HCT116 (cell line): ENCODE measurements around the gene COX8A. TPM values are rescaled to one million over a fixed set of nuclear protein-coding genes. Genes with fewer than 3 reads are reported as not detected.

Experiments
- ATAC-seq: fragments of 200-7000 bp; cut with Tn5 transposase; 2 replicates; pipeline ENCODE4 v1.9.1; 2020; ENCODE audit warnings: mild to moderate bottlenecking, moderate library complexity
- Bru-seq: library from RNA; stranded (reverse); fragments of 400-500 nt; gene quantifications from one replicate; lab custom pipeline; 2021; lab: Mats Ljungman, UMichigan
- BruChase-seq, 2 experiments: library from RNA; stranded (reverse); fragments of 400-500 nt; gene quantifications; one replicate each; lab custom pipeline; 2021; lab: Mats Ljungman, UMichigan
- BruUV-seq: library from RNA; stranded (reverse); fragments of 400-500 nt; replicated peaks from 2 replicates; lab custom pipeline; 2021; lab: Mats Ljungman, UMichigan
- CTCF ChIA-PET: fragments of 300-600 bp; sonication (Branson Sonifier 250); formaldehyde crosslinking; loops from one replicate; lab custom pipeline; 2021; ENCODE audit warnings: antibody characterized with exemption; lab: Charles Lee
- POLR2A ChIA-PET: fragments of 300-600, 350-600 bp; sonication (Branson Sonifier 250); formaldehyde crosslinking; loops from one replicate; lab custom pipeline; 2021; ENCODE audit warnings: antibody characterized with exemption; lab: Charles Lee
- RAD21 ChIA-PET, 2 experiments: fragments of 300-600 bp; sonication (Branson Sonifier 250); formaldehyde crosslinking; loops; one replicate each; lab custom pipeline; 2023; ENCODE audit warnings: low total read pairs in 2 of 2; ENCODE audit not compliant: uncharacterized antibody in 2 of 2, unreplicated experiment in 2 of 2, low non-redundant PET in 1 of 2; lab: Charles Lee
- DNase-seq: peaks from one replicate; pipeline ENCODE4 v3.0.0-alpha.2; 2010; ENCODE audit warnings: low read depth, low spot score
- H2AFZ ChIP-seq: fragments of 200-600 bp; shearing (Covaris generic), sonication (generic); 2 replicates; pipeline ENCODE4 v1.6.1; 2017; ENCODE audit warnings: low read depth, mixed run types, mixed read lengths, antibody characterized with exemption, low read length; ENCODE audit not compliant: poor library complexity, severe bottlenecking
- H3K27ac ChIP-seq: 2 replicates; pipeline ENCODE4 v1.5.1; 2012; ENCODE audit warnings: low read depth, low read length
- H3K27me3 ChIP-seq: fragments of 200-600 bp; sonication (generic); 2 replicates; pipeline ENCODE4 v1.6.1; 2016; ENCODE audit warnings: mixed run types, low read length, mixed read lengths; ENCODE audit not compliant: insufficient read depth
- H3K36me3 ChIP-seq, 2 experiments: fragments of 200-500 bp in 1 of 2; fragments of 200-600 bp in 1 of 2; sonication (Bioruptor generic) in 1 of 2; sonication (generic) in 1 of 2; 2 replicates each; pipeline versions ENCODE4 v1.5.1 to v1.6.1; 2014 to 2016; ENCODE audit warnings: low read length in 2 of 2, inconsistent platforms in 1 of 2, mixed read lengths in 1 of 2, mixed run types in 1 of 2; ENCODE audit not compliant: insufficient read depth in 2 of 2, control insufficient read depth in 1 of 2
- H3K4me1 ChIP-seq, 2 experiments: fragments of 200-600 bp in 1 of 2; sonication (generic) in 1 of 2; 2 replicates each; pipeline versions ENCODE4 v1.5.1 to v1.6.1; 2012 to 2017; ENCODE audit warnings: low read length in 2 of 2, inconsistent platforms in 1 of 2, mild to moderate bottlenecking in 1 of 2, mixed read lengths in 1 of 2, mixed run types in 1 of 2, moderate library complexity in 1 of 2; ENCODE audit not compliant: insufficient read depth in 2 of 2, control insufficient read depth in 1 of 2
- H3K4me2 ChIP-seq: fragments of 200-600 bp; sonication (generic); 2 replicates; pipeline ENCODE4 v1.6.1; 2017; ENCODE audit warnings: mixed run types, low read length, mixed read lengths
- H3K4me3 ChIP-seq, 2 experiments: fragments of 200-600 bp in 1 of 2; sonication (generic) in 1 of 2; replicated peaks in 1 of 2; 2 replicates each; pipeline ENCODE4 v1.5.1; 2011 to 2016; ENCODE audit warnings: low read length in 2 of 2, control low read depth in 1 of 2, low read depth in 1 of 2, mild to moderate bottlenecking in 1 of 2, mixed read lengths in 1 of 2, mixed run types in 1 of 2
- H3K79me2 ChIP-seq: fragments of 200-600 bp; sonication (generic); 2 replicates; pipeline ENCODE4 v1.6.1; 2017; ENCODE audit warnings: mild to moderate bottlenecking, mixed run types, low read length, moderate library complexity, mixed read lengths; ENCODE audit not compliant: insufficient read depth
- H3K9ac ChIP-seq: fragments of 200-600 bp; sonication (generic); 2 replicates; pipeline ENCODE4 v1.6.1; 2016; ENCODE audit warnings: low read length, mixed read lengths
- H3K9me2 ChIP-seq: fragments of 200-600 bp; sonication (generic), shearing (Covaris generic); 2 replicates; pipeline ENCODE4 v1.6.1; 2017; ENCODE audit warnings: mixed run types, mild to moderate bottlenecking, moderate library complexity; ENCODE audit not compliant: insufficient read depth
- H3K9me3 ChIP-seq, 2 experiments: fragments of 200-500 bp in 1 of 2; fragments of 200-600 bp in 1 of 2; sonication (Bioruptor generic) in 1 of 2; sonication (generic) in 1 of 2; 2 replicates each; pipeline ENCODE4 v1.6.1; 2014 to 2017; ENCODE audit warnings: low read length in 2 of 2, mixed read lengths in 2 of 2, inconsistent platforms in 1 of 2, low read depth in 1 of 2, mild to moderate bottlenecking in 1 of 2, mixed run types in 1 of 2, moderate library complexity in 1 of 2; ENCODE audit not compliant: control insufficient read depth in 1 of 2, insufficient read depth in 1 of 2
- H4K20me1 ChIP-seq: fragments of 200-600 bp; sonication (generic), shearing (Covaris generic); 2 replicates; pipeline ENCODE4 v1.6.1; 2017; ENCODE audit warnings: mixed run types, mild to moderate bottlenecking, moderate library complexity; ENCODE audit not compliant: insufficient read depth
- ATF3 ChIP-seq: IDR thresholded peaks from 2 replicates; pipeline ENCODE4 v1.6.1; 2012
- CBX3 ChIP-seq: IDR thresholded peaks from 2 replicates; pipeline ENCODE4 v1.6.1; 2012; ENCODE audit warnings: low read depth
- CEBPB ChIP-seq: IDR thresholded peaks from 2 replicates; pipeline ENCODE4 v1.6.1; 2012; ENCODE audit warnings: low read depth
- CTCF ChIP-seq, 3 experiments: fragments of 200-600 bp in 1 of 3; sonication (generic) in 1 of 3; IDR thresholded peaks in 2 of 3; conservative IDR thresholded peaks in 1 of 3; 2 replicates each; pipeline ENCODE4 v1.5.1; 2012 to 2017; ENCODE audit warnings: low read depth in 2 of 3, low read length in 2 of 3, antibody characterized with exemption in 1 of 3, borderline replicate concordance in 1 of 3, control low read depth in 1 of 3, mild to moderate bottlenecking in 1 of 3, mixed read lengths in 1 of 3, mixed run types in 1 of 3, moderate library complexity in 1 of 3; ENCODE audit not compliant: insufficient read depth in 1 of 3
- EGR1 ChIP-seq: IDR thresholded peaks from 2 replicates; pipeline ENCODE4 v1.6.1; 2012; ENCODE audit warnings: low read depth
- ELF1 ChIP-seq: IDR thresholded peaks from 2 replicates; pipeline ENCODE4 v1.6.1; 2012; ENCODE audit warnings: low read depth, borderline replicate concordance
- EZH2 ChIP-seq: fragments of 200-600 bp; sonication (generic); IDR thresholded peaks from 2 replicates; pipeline ENCODE4 v1.6.1; 2017; ENCODE audit warnings: antibody characterized with exemption, mixed run types
- JUND ChIP-seq: IDR thresholded peaks from 2 replicates; pipeline ENCODE4 v1.6.1; 2012
- POLR2A ChIP-seq: IDR thresholded peaks from 2 replicates; pipeline ENCODE4 v1.7.0; 2011; ENCODE audit warnings: borderline replicate concordance; ENCODE audit not compliant: insufficient read depth, insufficient read length; ENCODE audit errors: extremely low read depth
- POLR2AphosphoS5 ChIP-seq: IDR thresholded peaks from 2 replicates; pipeline ENCODE4 v1.6.1; 2011; ENCODE audit warnings: mild to moderate bottlenecking, low read depth, low read length, moderate library complexity
- RAD21 ChIP-seq: IDR thresholded peaks from 2 replicates; pipeline ENCODE4 v1.6.1; 2012; ENCODE audit warnings: low read depth, mild to moderate bottlenecking
- SIN3A ChIP-seq: IDR thresholded peaks from 2 replicates; pipeline ENCODE4 v1.6.1; 2012; ENCODE audit warnings: low read depth
- SP1 ChIP-seq: IDR thresholded peaks from 2 replicates; pipeline ENCODE4 v1.6.1; 2012; ENCODE audit warnings: low read depth
- SRF ChIP-seq: IDR thresholded peaks from 2 replicates; pipeline ENCODE4 v1.6.1; 2012; ENCODE audit warnings: low read depth
- TCF7L2 ChIP-seq: IDR thresholded peaks from 2 replicates; pipeline ENCODE4 v1.7.0; 2011; ENCODE audit warnings: borderline replicate concordance, inconsistent platforms; ENCODE audit not compliant: insufficient read depth, insufficient read length; ENCODE audit errors: extremely low read depth
- YY1 ChIP-seq: IDR thresholded peaks from 2 replicates; pipeline ENCODE4 v1.6.1; 2011; ENCODE audit warnings: low read length, low read depth, moderate library complexity, mild to moderate bottlenecking; ENCODE audit not compliant: insufficient replicate concordance; ENCODE audit errors: extremely low read depth
- ZFX ChIP-seq: fragments of 450-650 bp; IDR thresholded peaks from 2 replicates; pipeline ENCODE4 v1.6.1; 2017
- ZNF274 ChIP-seq: fragments of 200-500 bp; sonication (Bioruptor generic); IDR thresholded peaks from 2 replicates; pipeline ENCODE4 v1.6.1; 2014; ENCODE audit warnings: mild to moderate bottlenecking, low read depth, low read length, inconsistent platforms
- intact Hi-C: fragments of 100-400 bp; cut with micrococcal nuclease; formaldehyde crosslinking; loops from 2 replicates; pipeline ENCODE4 v1.10.0; 2022
- long read RNA-seq: library from polyadenylated mRNA; unstranded; transcript quantifications from one replicate; pipeline ENCODE4 v2.0.0, GENCODE V29; 2021; ENCODE audit not compliant: unreplicated experiment
- polyA plus RNA-seq: library from polyadenylated mRNA; unstranded; fragments of >200 nt; gene quantifications from 2 replicates; pipeline ENCODE4 v1.2.1, GENCODE V29; 2012; ENCODE audit warnings: missing spikeins
- total RNA-seq: library from RNA; stranded (reverse); gene quantifications from one replicate; pipeline ENCODE4 v1.2.1, GENCODE V29; 2021; ENCODE audit not compliant: unreplicated experiment
- TF ChIP-seq, protein P1 (sequence below): IDR thresholded peaks from 2 replicates; pipeline ENCODE4 v1.6.1; 2012
- TF ChIP-seq, protein P2 (sequence below): IDR thresholded peaks from 2 replicates; pipeline ENCODE4 v1.6.1; 2011; ENCODE audit warnings: mild to moderate bottlenecking, low read length, moderate library complexity; ENCODE audit not compliant: insufficient replicate concordance; ENCODE audit errors: extremely low read depth

COX8A gene
- total RNA-seq (536 TPM), Bru-seq, nascent RNA (percentile 97 among the genes with signal in this experiment), BruChase-seq, experiment 1, labeled RNA remaining after a 6-hour chase (percentile 99 among the genes with signal in this experiment), BruChase-seq, experiment 2, labeled RNA remaining after a 2-hour chase (percentile 99 among the genes with signal in this experiment)
- 1,028 and 1,102 TPM in 2 replicates for polyA plus RNA-seq
- long read RNA-seq, transcript COX8A-201 (2 exons, 507 nt), result major isoform, 147 of 159 reads
- long read RNA-seq, partial matches to known transcripts, result 0 of 159 reads
- long read RNA-seq, other reads (novel, unspliced or antisense), result 12 of 159 reads

DNA sequence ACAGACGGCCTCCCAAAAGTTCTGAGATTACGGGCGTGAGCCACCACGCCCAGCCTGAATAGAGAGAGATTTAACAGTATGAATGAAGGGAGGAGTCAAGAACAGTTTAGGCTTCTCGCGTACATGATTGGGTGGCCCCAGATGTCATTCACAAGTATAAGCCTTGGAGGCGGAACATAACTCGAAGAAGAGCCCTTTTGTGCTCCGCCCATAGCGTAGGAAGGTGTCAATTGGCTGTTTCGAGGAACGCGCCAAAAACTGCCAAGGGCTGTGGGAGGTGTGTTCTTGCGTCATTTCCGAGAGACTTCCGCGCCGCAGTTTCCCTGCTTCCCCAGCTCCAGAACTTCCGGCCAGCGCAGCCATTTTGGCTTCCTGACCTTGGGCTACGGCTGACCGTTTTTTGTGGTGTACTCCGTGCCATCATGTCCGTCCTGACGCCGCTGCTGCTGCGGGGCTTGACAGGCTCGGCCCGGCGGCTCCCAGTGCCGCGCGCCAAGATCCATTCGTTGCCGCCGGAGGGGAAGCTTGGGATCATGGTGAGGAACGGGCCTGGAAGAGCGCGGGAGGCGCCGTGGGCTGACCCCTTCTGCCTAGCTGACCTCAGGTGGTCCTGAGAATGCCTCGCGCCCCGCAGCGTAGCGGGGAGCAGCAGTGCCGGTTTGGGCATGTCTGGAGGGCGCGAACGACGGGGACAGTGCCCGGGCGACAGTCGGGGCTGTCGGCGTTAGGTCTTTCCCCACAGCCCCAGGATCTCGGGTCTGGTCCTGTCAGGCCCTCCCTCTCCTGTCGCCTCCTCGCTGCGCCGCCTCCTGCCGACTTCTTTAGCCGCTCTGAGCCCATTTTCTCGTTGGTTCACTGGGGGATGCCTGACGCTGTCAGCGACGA, at the start of gene COX8A:
TSS of gene COX8A (plus strand) at position 362 of the 885 bp plus-strand sequence. CDS start at position 423, 61 bp downstream.
- H3K4me3 ChIP-seq, result peak within 1 kb of the TSS; percentile 97 to 100
- peak; percentile 81; the same call in 1 of the 2 replicates for TF ChIP-seq ZFX
- TF ChIP-seq POLR2A, result no peak
- TF ChIP-seq CEBPB, result peak; percentile 58; the same call in 1 of the 2 replicates
- no peak for TF ChIP-seq ZNF274
- TF ChIP-seq JUND, result no peak
- no peak for TF ChIP-seq CTCF (IDR thresholded peaks at IDR 0.05 in 2 of 3, conservative IDR thresholded peaks at IDR 0.05 in 1 of 3; ENCODE audit: borderline replicate concordance in 1 of 3, insufficient read depth in 1 of 3, low read depth in 2 of 3, low read length in 2 of 3)
- no peak; the same call in 1 of the 2 replicates for TF ChIP-seq EGR1
- no peak for TF ChIP-seq RAD21
- peak; percentile 97 for TF ChIP-seq SP1
- TF ChIP-seq, protein P1, sequence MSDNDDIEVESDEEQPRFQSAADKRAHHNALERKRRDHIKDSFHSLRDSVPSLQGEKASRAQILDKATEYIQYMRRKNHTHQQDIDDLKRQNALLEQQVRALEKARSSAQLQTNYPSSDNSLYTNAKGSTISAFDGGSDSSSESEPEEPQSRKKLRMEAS, result peak; percentile 81
- peak; percentile 94 for TF ChIP-seq YY1
- TF ChIP-seq POLR2AphosphoS5, result peak; percentile 95
- peak; percentile 83 for TF ChIP-seq SRF
- TF ChIP-seq ELF1, result no peak; the same call in 1 of the 2 replicates
- no peak for TF ChIP-seq ATF3
- TF ChIP-seq SIN3A, result peak; percentile 98
- TF ChIP-seq, protein P2, sequence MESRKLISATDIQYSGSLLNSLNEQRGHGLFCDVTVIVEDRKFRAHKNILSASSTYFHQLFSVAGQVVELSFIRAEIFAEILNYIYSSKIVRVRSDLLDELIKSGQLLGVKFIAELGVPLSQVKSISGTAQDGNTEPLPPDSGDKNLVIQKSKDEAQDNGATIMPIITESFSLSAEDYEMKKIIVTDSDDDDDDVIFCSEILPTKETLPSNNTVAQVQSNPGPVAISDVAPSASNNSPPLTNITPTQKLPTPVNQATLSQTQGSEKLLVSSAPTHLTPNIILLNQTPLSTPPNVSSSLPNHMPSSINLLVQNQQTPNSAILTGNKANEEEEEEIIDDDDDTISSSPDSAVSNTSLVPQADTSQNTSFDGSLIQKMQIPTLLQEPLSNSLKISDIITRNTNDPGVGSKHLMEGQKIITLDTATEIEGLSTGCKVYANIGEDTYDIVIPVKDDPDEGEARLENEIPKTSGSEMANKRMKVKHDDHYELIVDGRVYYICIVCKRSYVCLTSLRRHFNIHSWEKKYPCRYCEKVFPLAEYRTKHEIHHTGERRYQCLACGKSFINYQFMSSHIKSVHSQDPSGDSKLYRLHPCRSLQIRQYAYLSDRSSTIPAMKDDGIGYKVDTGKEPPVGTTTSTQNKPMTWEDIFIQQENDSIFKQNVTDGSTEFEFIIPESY, result no peak
- no peak for TF ChIP-seq TCF7L2
- peak; percentile 80 for TF ChIP-seq CBX3
- no peak for TF ChIP-seq EZH2
- TF ChIP-seq, all 23 proteins: peak for 9
- H3K36me3 ChIP-seq, result peaks cover 2 to 7% of the 10 kb centered on the region in 2 experiments; a peak in 2 of 4 replicates
- no peaks in the 10 kb centered on the region for H3K27me3 ChIP-seq
- TSS peak; percentile 84 for BruUV-seq
- intact Hi-C loops, result loop anchor here (2.0 kb wide), 1 partner anchor 58 kb away; the partner anchor contains the start of gene RCOR2
- H3K27ac ChIP-seq, result peak within 1 kb of the TSS; percentile 96
- ChIA-PET CTCF (interaction anchor here (0.6 to 0.9 kb wide), 2 partner anchors 10 to 29 kb away, joined by 4 to 6 read pairs; no protein-coding TSS in a partner anchor), RAD21 (no interaction called here), POLR2A (no interaction called here)
- peak within 1 kb of the TSS; percentile 100 for H3K9ac ChIP-seq
- peak; percentile 100 for DNase-seq
- H4K20me1 ChIP-seq, result no peaks in the 10 kb centered on the region
- H3K4me1 ChIP-seq, result peaks cover 10 to 23% of the 10 kb centered on the region in 2 experiments
- ATAC-seq, result peak; percentile 97
- peaks cover 45% of the 10 kb centered on the region for H3K79me2 ChIP-seq
- peak within 1 kb of the TSS; percentile 84 for H3K4me2 ChIP-seq
- H2AFZ ChIP-seq, result no peak within 1 kb of the TSS
- no peaks in the 10 kb centered on the region for H3K9me3 ChIP-seq
- H3K9me2 ChIP-seq, result no peaks in the 10 kb centered on the region
